GM12875 (cell line): ENCODE measurements around the gene GUCD1.

ENCODE experiments used
- H3K4me3 ChIP-seq: one replicate; pipeline ENCODE4 v1.5.1; 2011; ENCODE audit warnings: low read depth, low read length, control low read depth
- CTCF ChIP-seq: IDR thresholded peaks from 2 replicates; pipeline ENCODE4 v1.5.1; 2011; ENCODE audit warnings: low read depth, mild to moderate bottlenecking, control low read depth, inconsistent platforms, low read length, moderate library complexity, borderline replicate concordance; ENCODE audit not compliant: insufficient read depth

The GUCD1 gene

GRCh38 chr22:24517446-24517845 is 37.5 kb downstream of the GUCD1 start:
- H3K4me3 ChIP-seq, result no peak overlapping the region
- TF ChIP-seq CTCF, result no peak

GRCh38 chr22:24516301-24516737 is 38.6 kb downstream of the GUCD1 start:
- no peak for TF ChIP-seq CTCF
- H3K4me3 ChIP-seq, result no peak overlapping the region

- TF ChIP-seq CTCF, result no peak
- H3K4me3 ChIP-seq, result no peak overlapping the region
These were observed 40.0 kb downstream of the GUCD1 start for GRCh38 chr22:24515027-24515338.

- H3K4me3 ChIP-seq, result no peak overlapping the region
- no peak for TF ChIP-seq CTCF
These were observed 40.5 kb downstream of the GUCD1 start for GRCh38 chr22:24514241-24515026.

GRCh38 chr22:24513378-24514240 is 41.3 kb downstream of the GUCD1 start:
- H3K4me3 ChIP-seq, result no peak overlapping the region
- no peak for TF ChIP-seq CTCF

GRCh38 chr22:24512043-24512442 is 42.9 kb downstream of the GUCD1 start:
- no peak for TF ChIP-seq CTCF
- no peak overlapping the region for H3K4me3 ChIP-seq
